GM23338 (cell line): Measurements from ENCODE around the gene SHROOM2. TPM values are rescaled to one million over a fixed set of nuclear protein-coding genes. Genes with fewer than 3 reads are reported as not detected.

Experiments used
- ATAC-seq: fragments of 200-7000 bp; cut with Tn5 transposase; 3 replicates; pipeline ENCODE4 v1.9.1; 2020
- DNase-seq: peaks from one replicate; pipeline ENCODE4 v3.0.0-alpha.2; 2015; ENCODE audit warnings: low spot score
- H2AFZ ChIP-seq: fragments of 200-600 bp; sonication (generic); 2 replicates; pipeline ENCODE4 v1.8.0; 2016; ENCODE audit warnings: antibody characterized with exemption, mild to moderate bottlenecking, moderate library complexity
- H3F3A ChIP-seq: fragments of 200-600 bp; sonication (generic); replicated peaks from 2 replicates; pipeline ENCODE4 v1.8.0; 2017; ENCODE audit warnings: antibody characterized with exemption, mixed run types, low read depth
- H3K27ac ChIP-seq: fragments of 200-600 bp; sonication (generic); 2 replicates; pipeline ENCODE4 v1.6.1; 2016; ENCODE audit warnings: low read depth
- H3K27me3 ChIP-seq: fragments of 200-600 bp; sonication (generic); 2 replicates; pipeline ENCODE4 v1.8.0; 2016; ENCODE audit warnings: mild to moderate bottlenecking, mixed run types, moderate library complexity; ENCODE audit not compliant: insufficient read depth
- H3K36me3 ChIP-seq: fragments of 200-600 bp; sonication (generic); 2 replicates; pipeline ENCODE4 v1.8.0; 2016; ENCODE audit warnings: mild to moderate bottlenecking; ENCODE audit not compliant: insufficient read depth
- H3K4me1 ChIP-seq: fragments of 200-600 bp; sonication (generic); 2 replicates; pipeline ENCODE4 v1.8.0; 2016; ENCODE audit warnings: mild to moderate bottlenecking, moderate library complexity; ENCODE audit not compliant: insufficient read depth
- H3K4me2 ChIP-seq: fragments of 200-600 bp; sonication (generic); 2 replicates; pipeline ENCODE4 v1.7.1; 2017; ENCODE audit warnings: mixed run types
- H3K4me3 ChIP-seq: fragments of 200-600 bp; sonication (generic); 2 replicates; pipeline ENCODE4 v1.6.1; 2016; ENCODE audit warnings: mixed run types
- H3K79me2 ChIP-seq: fragments of 200-600 bp; sonication (generic); replicated peaks from 2 replicates; pipeline ENCODE4 v1.8.0; 2017; ENCODE audit warnings: mild to moderate bottlenecking; ENCODE audit not compliant: insufficient read depth
- H3K9me2 ChIP-seq: fragments of 200-600 bp; sonication (generic); 2 replicates; pipeline ENCODE4 v1.8.0; 2017; ENCODE audit not compliant: insufficient read depth
- H4K20me1 ChIP-seq: fragments of 200-600 bp; sonication (generic); replicated peaks from 2 replicates; pipeline ENCODE4 v1.8.0; 2017; ENCODE audit warnings: mild to moderate bottlenecking; ENCODE audit not compliant: insufficient read depth
- H3K27ac Mint-ChIP-seq: 2 replicates; pipeline ENCODE4 v1.8.0; 2020; ENCODE audit warnings: inconsistent platforms, mild to moderate bottlenecking, moderate library complexity, mixed read lengths
- H3K27me3 Mint-ChIP-seq: 3 replicates; pipeline ENCODE4 v1.8.0; 2022; ENCODE audit warnings: low read depth, mild to moderate bottlenecking, moderate library complexity, mixed read lengths, inconsistent platforms; ENCODE audit not compliant: insufficient read depth, poor library complexity
- H3K36me3 Mint-ChIP-seq: 3 replicates; pipeline ENCODE4 v1.8.0; 2021; ENCODE audit warnings: low read depth, mild to moderate bottlenecking, inconsistent platforms, moderate library complexity, mixed read lengths
- H3K4me1 Mint-ChIP-seq: 3 replicates; pipeline ENCODE4 v1.8.0; 2020; ENCODE audit warnings: mild to moderate bottlenecking, inconsistent platforms, mixed read lengths
- H3K4me3 Mint-ChIP-seq: 3 replicates; pipeline ENCODE4 v1.8.0; 2021; ENCODE audit warnings: moderate library complexity, mild to moderate bottlenecking, inconsistent platforms, mixed read lengths
- H3K9me3 Mint-ChIP-seq: 3 replicates; pipeline ENCODE4 v1.8.0; 2020; ENCODE audit warnings: moderate library complexity, mild to moderate bottlenecking, inconsistent platforms, mixed read lengths
- CREB1 ChIP-seq: fragments of 250-450 bp; sonication (Bioruptor Pico); IDR thresholded peaks from 2 replicates; pipeline ENCODE4 v1.5.0; 2020; ENCODE audit warnings: low read depth, mild to moderate bottlenecking, moderate library complexity
- CTCF ChIP-seq, 2 experiments: fragments of 200-600 bp in 1 of 2; sonication (generic) in 1 of 2; conservative IDR thresholded peaks; 2 replicates each; pipeline versions ENCODE4 v1.5.1 to v1.6.1; 2016 to 2017; ENCODE audit warnings: antibody characterized with exemption in 2 of 2, low read depth in 2 of 2, mild to moderate bottlenecking in 2 of 2, moderate library complexity in 1 of 2
- EZH2 ChIP-seq: fragments of 200-600 bp; sonication (generic); IDR thresholded peaks from one replicate; pipeline ENCODE4 v1.8.0; 2017; ENCODE audit warnings: antibody characterized with exemption, mild to moderate bottlenecking, low read depth; ENCODE audit not compliant: unreplicated experiment
- REST ChIP-seq: IDR thresholded peaks from one replicate; pipeline ENCODE4 v1.6.1; 2018; ENCODE audit warnings: antibody characterized with exemption; ENCODE audit not compliant: unreplicated experiment
- STAT1 ChIP-seq: IDR thresholded peaks from one replicate; pipeline ENCODE4 v1.6.1; 2016; ENCODE audit warnings: antibody characterized with exemption; ENCODE audit not compliant: unreplicated experiment
- ZNF114 ChIP-seq: fragments of 250-450 bp; sonication (Bioruptor Pico); IDR thresholded peaks from 2 replicates; pipeline ENCODE4 v1.5.0; 2020; ENCODE audit warnings: mild to moderate bottlenecking, moderate library complexity
- polyA plus RNA-seq: library from polyadenylated mRNA; unstranded; fragments of >200 nt; fragmentation: Nextera tagmentation; extraction: Ambion mirVana; gene quantifications from 2 replicates; pipeline ENCODE4 v1.2.1, GENCODE V29; 2016
- total RNA-seq: library from RNA; depleted of rRNA; stranded (reverse); fragments of >200 nt; shearing (Covaris generic); gene quantifications from 2 replicates; pipeline ENCODE4 v1.2.3, GENCODE V29; 2014

SHROOM2 gene
- total and polyA plus RNA-seq, 2 experiments from 2014 or later, result 3.5 to 15.8 TPM

GRCh38 chrX:9947131-9947794 is 161.0 kb downstream of the SHROOM2 start:
- Mint-ChIP-seq H3K9me3 (peaks cover 4% of the 10 kb centered on the region), H3K27me3 (peaks cover 3% of the 10 kb centered on the region), H3K27ac (no peak overlapping the region), H3K4me1 (no peaks in the 10 kb centered on the region), H3K4me3 (no peak overlapping the region), H3K36me3 (peaks cover 39% of the 10 kb centered on the region)
- Histone ChIP-seq H3K4me1 (no peaks in the 10 kb centered on the region), H2AFZ (no peak overlapping the region), H3K27ac (no peak overlapping the region), H3K4me3 (no peak overlapping the region), H3K36me3 (no peaks in the 10 kb centered on the region), H3K4me2 (no peak overlapping the region), H4K20me1 (no peaks in the 10 kb centered on the region), H3K79me2 (no peaks in the 10 kb centered on the region), H3F3A (no peaks in the 10 kb centered on the region), H3K27me3 (no peaks in the 10 kb centered on the region), H3K9me2 (no peaks in the 10 kb centered on the region)
- DNase-seq (no peak), ATAC-seq (no peak)
- TF ChIP-seq ZNF114, result no peak
- TF ChIP-seq STAT1, result no peak
- no peak for TF ChIP-seq CTCF (conservative IDR thresholded peaks at IDR 0.05; ENCODE audit: low read depth in 2 of 2)
- TF ChIP-seq REST, result no peak
- TF ChIP-seq CREB1, result no peak
- no peak for TF ChIP-seq EZH2

- H3K27me3 Mint-ChIP-seq, result peaks cover 3% of the 10 kb centered on the region
- Histone ChIP-seq H3K27ac (no peak overlapping the region), H2AFZ (no peak overlapping the region), H3K4me1 (no peaks in the 10 kb centered on the region), H4K20me1 (no peaks in the 10 kb centered on the region), H3K4me2 (no peak overlapping the region), H3F3A (no peaks in the 10 kb centered on the region), H3K9me2 (no peaks in the 10 kb centered on the region), H3K4me3 (no peak overlapping the region), H3K79me2 (no peaks in the 10 kb centered on the region), H3K27me3 (no peaks in the 10 kb centered on the region), H3K36me3 (no peaks in the 10 kb centered on the region; the same call in 1 of the 2 replicates)
- H3K36me3 Mint-ChIP-seq, result peaks cover 34% of the 10 kb centered on the region
- no peak overlapping the region for H3K27ac Mint-ChIP-seq
- ATAC-seq, result no peak
- peaks cover under 1% of the 10 kb centered on the region; the same call in 1 of the 3 replicates for H3K4me1 Mint-ChIP-seq
- peaks cover 12% of the 10 kb centered on the region for H3K9me3 Mint-ChIP-seq
- DNase-seq, result no peak
- TF ChIP-seq EZH2, result no peak
- H3K4me3 Mint-ChIP-seq, result no peak overlapping the region
Observed at GRCh38 chrX:9948406-9948805, 162.2 kb downstream of the SHROOM2 start.
